Astrocyte of the cerebellum (primary cell): ENCODE measurements around the gene RNF43.
A peak's percentile ranks its signal among the peaks of the same experiment; 100 is the strongest.

Source experiments
- DNase-seq: peaks from one replicate; pipeline ENCODE4 v3.0.0-alpha.2; 2011; ENCODE audit warnings: low read depth
- H3K4me3 ChIP-seq: 2 replicates; pipeline ENCODE4 v1.5.1; 2011; ENCODE audit warnings: mild to moderate bottlenecking, low read depth, low read length, moderate library complexity
- CTCF ChIP-seq: IDR thresholded peaks from 2 replicates; pipeline ENCODE4 v1.5.1; 2012; ENCODE audit warnings: low read length, low read depth, moderate library complexity, mild to moderate bottlenecking; ENCODE audit errors: missing control alignments
- in situ Hi-C: cut with HindIII; loops from 2 replicates; pipeline ENCODE4 v1.10.0; 2017; ENCODE audit warnings: low sequenced_read_pairs

The RNF43 gene

GRCh38 chr17:58384897-58385296, 32.4 kb downstream of the RNF43 start:
- H3K4me3 ChIP-seq: no peak overlapping the region
- DNase-seq: no peak
- TF ChIP-seq CTCF: no peak
- in situ Hi-C loops: no loop called here

- TF ChIP-seq CTCF: no peak
- no peak for DNase-seq
- in situ Hi-C loops: no loop called here
- no peak overlapping the region for H3K4me3 ChIP-seq
These were observed 33.4 kb downstream of the RNF43 start for GRCh38 chr17:58383892-58384462.

GRCh38 chr17:58382872-58383242, 34.5 kb downstream of the RNF43 start:
- in situ Hi-C loops: no loop called here
- TF ChIP-seq CTCF: no peak
- H3K4me3 ChIP-seq: no peak overlapping the region
- no peak for DNase-seq

GRCh38 chr17:58382108-58382871, 35.0 kb downstream of the RNF43 start:
- in situ Hi-C loops: no loop called here
- TF ChIP-seq CTCF: no peak
- H3K4me3 ChIP-seq: no peak overlapping the region
- no peak for DNase-seq

- no peak overlapping the region for H3K4me3 ChIP-seq
- no peak for TF ChIP-seq CTCF
- peak; percentile 27 for DNase-seq
- in situ Hi-C loops: no loop called here
These were observed 36.0 kb downstream of the RNF43 start for GRCh38 chr17:58381124-58382035.
